Gastrocnemius medialis (tissue), 4 donors: ENCODE data around the gene ATOH8. TPM values are rescaled to one million over a fixed set of nuclear protein-coding genes. Genes with fewer than 3 reads are reported as not detected.

Source experiments
- ATAC-seq, 2 donors: fragments of 150-250 bp; one replicate each; pipeline ENCODE4 v1.9.1; 2016
- DNase-seq, 2 donors: peaks; one replicate each; pipeline ENCODE4 v3.0.0-alpha.2; 2019
- H3K27ac ChIP-seq, 4 donors: fragments of 200-600 bp; sonication (generic); 1 replicate in 1 of 4; 2 replicates in 3 of 4; pipeline ENCODE4 v1.5.1; 2016 to 2018; ENCODE audit warnings: mild to moderate bottlenecking in 2 of 4, moderate library complexity in 1 of 4
- H3K27me3 ChIP-seq, 3 donors: fragments of 200-600 bp; sonication (generic) in 2 of 3; 1 replicate in 1 of 3; 2 replicates in 2 of 3; pipeline versions ENCODE4 v1.5.1 to v1.6.0; 2016 to 2019; ENCODE audit warnings: mild to moderate bottlenecking in 1 of 3, moderate library complexity in 1 of 3
- H3K36me3 ChIP-seq, 2 donors: fragments of 200-600 bp; sonication (generic) in 1 of 2; one replicate each; pipeline ENCODE4 v1.5.1; 2017 to 2018
- H3K4me1 ChIP-seq, 2 donors: fragments of 200-600 bp; sonication (generic) in 1 of 2; one replicate each; pipeline ENCODE4 v1.5.1; 2016 to 2017; ENCODE audit warnings: mild to moderate bottlenecking in 2 of 2
- H3K4me3 ChIP-seq, 4 donors: fragments of 200-600 bp; sonication (generic) in 3 of 4; 1 replicate in 1 of 4; 2 replicates in 3 of 4; pipeline ENCODE4 v1.5.1; 2016 to 2019; ENCODE audit warnings: mild to moderate bottlenecking in 2 of 4
- H3K9me3 ChIP-seq, 3 donors: fragments of 200-600 bp; sonication (generic) in 2 of 3; 1 replicate in 1 of 3; 2 replicates in 2 of 3; pipeline ENCODE4 v1.5.1; 2016 to 2019
- POLR2A ChIP-seq, 2 donors: fragments of 450-650 bp; IDR thresholded peaks; one replicate each; pipeline ENCODE4 v1.6.1; 2017; ENCODE audit warnings: antibody characterized with exemption in 2 of 2, mild to moderate bottlenecking in 2 of 2, moderate library complexity in 2 of 2
- in situ Hi-C, 4 donors: fragments of 200-750 bp; cut with MboI; loops; one replicate each; pipeline versions ENCODE4 v1.15.0 to v1.8.0; 2017; ENCODE audit warnings: low sequenced_read_pairs in 4 of 4
- intact Hi-C: fragments of 100-400 bp; cut with DNase I; formaldehyde crosslinking; loops from one replicate; pipeline ENCODE4 v1.15.1; 2023; ENCODE audit warnings: low total_unique reads
- total RNA-seq, 4 donors: library from RNA; depleted of rRNA; stranded (reverse); fragments of >200 nt; gene quantifications; one replicate each; pipeline versions ENCODE4 v1.1.0 to v1.2.3, GENCODE V29; 2016
- TF ChIP-seq, protein P1 (sequence below), 5 experiments: fragments of 450-650 bp in 3 of 5; fragments of 200-600 bp in 2 of 5; sonication (generic) in 2 of 5; IDR thresholded peaks in 4 of 5; conservative IDR thresholded peaks in 1 of 5; 1 replicate in 4 of 5; 2 replicates in 1 of 5; pipeline ENCODE4 v1.5.1; 2016 to 2019; ENCODE audit warnings: antibody characterized with exemption in 5 of 5, mild to moderate bottlenecking in 3 of 5, moderate library complexity in 3 of 5

The ATOH8 gene
- total RNA-seq, 4 donors from 2014 or later = 122 to 266 (median 150) TPM

DNA sequence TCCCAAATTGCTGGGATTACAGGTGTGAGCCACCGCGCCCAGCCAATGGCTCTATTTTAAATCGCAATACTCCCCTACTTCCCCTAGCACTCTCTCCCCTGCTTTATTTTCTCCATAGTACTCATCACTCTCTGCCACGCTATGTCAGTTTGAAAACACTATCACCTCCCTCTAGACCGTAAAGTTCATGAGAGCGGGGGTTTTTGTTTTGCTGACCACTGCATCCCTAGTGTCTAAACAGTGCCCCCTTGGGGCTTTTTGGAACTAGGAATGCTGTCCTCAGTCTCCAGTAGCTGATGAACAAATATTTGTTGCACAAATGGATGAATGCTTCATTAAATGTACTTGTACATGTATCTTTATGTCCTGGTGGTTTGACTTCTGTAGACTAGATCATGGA lies 44.1 kb downstream of the ATOH8 start:
- ATAC-seq = peak in 1 of 2 donors; percentile 53
- peak overlapping the region in 2 of 4 donors; percentile 53 to 59 for H3K27ac ChIP-seq
- in situ Hi-C loops (loop anchor here in 1 of 4 donors (10.0 kb wide), 1 partner anchor 53 kb away; no protein-coding TSS in a partner anchor), intact Hi-C loops (loop anchor here (2.0 kb wide), 1 partner anchor 17 kb away; no protein-coding TSS in a partner anchor)
- H3K36me3 ChIP-seq = no peaks in the 10 kb centered on the region
- peaks cover 60 to 63% of the 10 kb centered on the region in 2 donors for H3K4me1 ChIP-seq
- H3K27me3 ChIP-seq = no peaks in the 10 kb centered on the region
- no peaks in the 10 kb centered on the region for H3K9me3 ChIP-seq
- TF ChIP-seq, protein P1, sequence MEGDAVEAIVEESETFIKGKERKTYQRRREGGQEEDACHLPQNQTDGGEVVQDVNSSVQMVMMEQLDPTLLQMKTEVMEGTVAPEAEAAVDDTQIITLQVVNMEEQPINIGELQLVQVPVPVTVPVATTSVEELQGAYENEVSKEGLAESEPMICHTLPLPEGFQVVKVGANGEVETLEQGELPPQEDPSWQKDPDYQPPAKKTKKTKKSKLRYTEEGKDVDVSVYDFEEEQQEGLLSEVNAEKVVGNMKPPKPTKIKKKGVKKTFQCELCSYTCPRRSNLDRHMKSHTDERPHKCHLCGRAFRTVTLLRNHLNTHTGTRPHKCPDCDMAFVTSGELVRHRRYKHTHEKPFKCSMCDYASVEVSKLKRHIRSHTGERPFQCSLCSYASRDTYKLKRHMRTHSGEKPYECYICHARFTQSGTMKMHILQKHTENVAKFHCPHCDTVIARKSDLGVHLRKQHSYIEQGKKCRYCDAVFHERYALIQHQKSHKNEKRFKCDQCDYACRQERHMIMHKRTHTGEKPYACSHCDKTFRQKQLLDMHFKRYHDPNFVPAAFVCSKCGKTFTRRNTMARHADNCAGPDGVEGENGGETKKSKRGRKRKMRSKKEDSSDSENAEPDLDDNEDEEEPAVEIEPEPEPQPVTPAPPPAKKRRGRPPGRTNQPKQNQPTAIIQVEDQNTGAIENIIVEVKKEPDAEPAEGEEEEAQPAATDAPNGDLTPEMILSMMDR (IDR thresholded peaks at IDR 0.05 in 4 of 5, conservative IDR thresholded peaks at IDR 0.05 in 1 of 5) = peak in 4 of 5 experiments; percentile 29 to 68 (median 40)
- TF ChIP-seq POLR2A (IDR thresholded peaks at IDR 0.05) = no peak
- DNase-seq = no peak
- H3K4me3 ChIP-seq = no peak overlapping the region

DNA sequence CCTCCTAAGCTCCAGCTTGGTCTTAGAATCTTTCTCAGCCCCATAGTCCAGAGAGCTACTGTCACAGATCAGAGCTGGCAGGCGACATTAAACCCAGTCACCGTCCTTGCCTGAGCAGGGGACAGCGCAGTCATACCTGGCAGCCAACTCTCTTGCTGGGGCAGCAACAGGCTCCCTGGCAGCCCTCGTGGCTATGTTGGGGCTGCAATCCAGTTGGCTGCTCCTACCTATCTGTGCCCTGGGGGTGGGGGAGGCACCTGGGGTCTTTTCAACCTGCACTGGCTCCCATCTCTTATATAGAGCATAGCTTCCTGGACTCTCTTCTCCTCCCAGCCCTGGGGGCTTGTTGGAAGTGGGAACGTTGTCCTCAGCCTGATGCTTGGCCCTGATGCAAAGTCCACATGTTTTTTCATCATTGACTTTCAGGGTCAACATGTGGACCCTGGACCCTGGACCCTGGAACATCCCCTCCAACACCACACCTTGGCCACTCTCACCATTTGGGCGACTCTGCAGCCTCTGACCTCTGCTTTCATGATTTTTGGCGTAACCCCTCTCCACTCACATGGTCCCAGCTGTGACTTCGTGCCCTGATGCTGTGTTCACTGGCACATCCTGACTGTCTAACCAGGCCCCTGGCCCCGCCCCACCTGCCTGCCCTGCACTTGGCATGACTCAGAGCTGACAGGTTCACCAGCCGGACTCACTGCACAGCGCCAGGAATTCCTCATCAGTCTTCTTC lies 45.6 kb downstream of the ATOH8 start:
- TF ChIP-seq POLR2A (IDR thresholded peaks at IDR 0.05) = no peak
- TF ChIP-seq, protein P1 (IDR thresholded peaks at IDR 0.05 in 4 of 5, conservative IDR thresholded peaks at IDR 0.05 in 1 of 5) = no peak
- H3K27ac ChIP-seq = peak overlapping the region; percentile 7 to 59 (median 41)
- H3K4me1 ChIP-seq = peaks cover 49 to 52% of the 10 kb centered on the region in 2 donors
- peak in 1 of 2 donors; percentile 71 for DNase-seq
- peak; percentile 59 to 68 for ATAC-seq
- no peaks in the 10 kb centered on the region for H3K36me3 ChIP-seq
- intact Hi-C loops (no loop called here), in situ Hi-C loops (loop anchor here in 1 of 4 donors (10.0 kb wide), 1 partner anchor 55 kb away; no protein-coding TSS in a partner anchor)
- H3K4me3 ChIP-seq = no peak overlapping the region
- no peaks in the 10 kb centered on the region for H3K27me3 ChIP-seq
- H3K9me3 ChIP-seq = no peaks in the 10 kb centered on the region

DNA sequence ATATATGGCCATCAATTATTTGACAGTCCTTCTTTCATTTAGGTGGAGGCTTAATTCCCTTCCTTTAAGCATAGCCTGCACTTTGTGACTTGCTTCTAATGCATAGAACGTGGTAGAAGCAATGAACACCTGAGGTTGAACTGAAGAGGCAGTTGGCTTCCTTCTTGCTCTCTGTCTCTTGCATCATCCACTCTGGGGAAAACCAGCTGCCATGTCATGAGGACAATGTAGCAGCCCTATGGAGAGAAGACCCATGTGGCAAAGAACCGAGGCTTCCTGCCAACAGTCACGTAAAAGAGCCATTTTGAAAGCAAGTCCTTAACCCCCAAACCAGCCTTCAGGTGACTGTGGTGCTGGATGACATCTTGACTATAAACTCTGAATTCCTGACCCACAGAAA lies 46.8 kb downstream of the ATOH8 start:
- no peak for ATAC-seq
- no peaks in the 10 kb centered on the region for H3K9me3 ChIP-seq
- in situ Hi-C loops = no loop called here
- H3K4me3 ChIP-seq = no peak overlapping the region
- no peaks in the 10 kb centered on the region for H3K27me3 ChIP-seq
- peaks cover 40 to 46% of the 10 kb centered on the region in 2 donors for H3K4me1 ChIP-seq
- H3K36me3 ChIP-seq = no peaks in the 10 kb centered on the region
- no peak overlapping the region for H3K27ac ChIP-seq
- intact Hi-C loops = no loop called here
- DNase-seq = no peak
- TF ChIP-seq, protein P1 (IDR thresholded peaks at IDR 0.05 in 4 of 5, conservative IDR thresholded peaks at IDR 0.05 in 1 of 5) = no peak
- TF ChIP-seq POLR2A (IDR thresholded peaks at IDR 0.05) = no peak

DNA sequence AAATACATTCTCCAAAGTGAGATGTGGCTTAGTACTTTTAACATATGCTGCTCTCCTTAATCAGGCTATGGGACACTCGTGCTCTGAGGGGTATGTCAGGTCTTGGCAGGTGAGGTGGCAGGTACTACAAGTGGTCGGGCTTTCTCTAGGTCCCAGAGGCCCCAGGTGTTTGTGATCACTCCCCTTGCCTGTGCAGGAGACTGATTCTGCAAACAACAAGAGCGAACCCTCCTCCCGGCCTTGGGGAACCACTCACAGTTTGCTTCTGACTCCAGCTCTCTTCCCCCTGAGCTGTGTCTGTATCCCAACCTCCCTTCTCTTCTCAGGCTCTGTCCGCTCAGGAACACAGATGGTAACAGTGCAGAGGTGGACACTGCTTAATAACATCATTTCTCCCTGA lies 48.1 kb downstream of the ATOH8 start:
- TF ChIP-seq, protein P1 (IDR thresholded peaks at IDR 0.05 in 4 of 5, conservative IDR thresholded peaks at IDR 0.05 in 1 of 5) = no peak
- no peak for TF ChIP-seq POLR2A (IDR thresholded peaks at IDR 0.05)
- intact Hi-C loops (no loop called here), in situ Hi-C loops (no loop called here)
- no peak for DNase-seq
- H3K4me1 ChIP-seq = peaks cover 30 to 33% of the 10 kb centered on the region in 2 donors
- ATAC-seq = no peak
- H3K27me3 ChIP-seq = no peaks in the 10 kb centered on the region
- H3K36me3 ChIP-seq = no peaks in the 10 kb centered on the region
- no peak overlapping the region for H3K4me3 ChIP-seq
- no peak overlapping the region for H3K27ac ChIP-seq
- H3K9me3 ChIP-seq = no peaks in the 10 kb centered on the region
